ENCODE results near the gene ABCC1.
"Not testable (repeated sequence)": the region's sequence is repeated elsewhere in the genome, so short reads cannot be mapped to it uniquely, and the experiment has no call there.

ABCC1 gene

DNA sequence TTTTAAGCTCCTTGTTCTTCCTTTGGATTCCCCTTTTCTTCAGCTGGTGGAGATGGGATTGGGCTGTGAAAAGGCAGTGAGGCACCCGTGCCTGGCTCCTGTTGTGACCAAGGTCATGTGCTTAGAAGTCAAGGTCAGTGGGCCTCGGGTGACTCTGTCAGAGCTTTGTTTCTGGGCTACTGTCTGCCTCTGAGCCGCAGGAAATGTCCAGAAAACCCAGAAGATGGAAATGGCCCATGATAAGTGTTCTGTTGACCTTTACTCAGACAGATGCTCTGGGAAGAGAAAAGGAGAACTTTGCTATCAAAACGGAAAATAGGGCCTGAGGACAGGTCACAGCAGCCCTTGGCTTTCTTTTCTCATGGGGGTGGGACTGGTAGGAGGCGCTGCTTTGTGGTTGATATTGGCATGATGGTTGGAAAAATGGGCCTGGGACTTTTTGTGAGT is 2.9 kb downstream of the ABCC1 start:
- TF ChIP-seq CTCF (conservative IDR thresholded peaks at IDR 0.05; ENCODE audit: low read length), result no peak
- no peak overlapping the region for H3K4me3 ChIP-seq (ENCODE audit: low read length)
- no peak for DNase-seq (ENCODE audit: low read depth)

- no peak overlapping the region for H3K4me3 ChIP-seq (ENCODE audit: low read length)
These were observed 4.1 kb downstream of the ABCC1 start for GRCh38 chr16:15953477-15953876.

GRCh38 chr16:15953929-15954813 is 4.8 kb downstream of the ABCC1 start:
- no peak for TF ChIP-seq CTCF (conservative IDR thresholded peaks at IDR 0.05; ENCODE audit: low read length)
- DNase-seq (ENCODE audit: low read depth), result no peak
- no peak overlapping the region for H3K4me3 ChIP-seq (ENCODE audit: low read length)

More at GRCh38 chr16:15953477-15953876, 4.1 kb downstream of the ABCC1 start:
- no peak for DNase-seq (ENCODE audit: low read depth)
- no peak for TF ChIP-seq CTCF (conservative IDR thresholded peaks at IDR 0.05; ENCODE audit: low read length)

GRCh38 chr16:15954814-15955151 is 5.4 kb downstream of the ABCC1 start:
- TF ChIP-seq CTCF (conservative IDR thresholded peaks at IDR 0.05; ENCODE audit: low read length), result no peak
- H3K4me3 ChIP-seq (ENCODE audit: low read length), result no peak overlapping the region
- peak; percentile 55 for DNase-seq (ENCODE audit: low read depth)

- no peak overlapping the region for H3K4me3 ChIP-seq (ENCODE audit: low read length)
- no peak for TF ChIP-seq CTCF (conservative IDR thresholded peaks at IDR 0.05; ENCODE audit: low read length)
- DNase-seq (ENCODE audit: low read depth), result no peak
These were observed 6.0 kb downstream of the ABCC1 start for GRCh38 chr16:15955425-15955824.

GRCh38 chr16:15956106-15956505 is 6.7 kb downstream of the ABCC1 start:
- not testable (repeated sequence) for DNase-seq (ENCODE audit: low read depth); H3K4me3 ChIP-seq (ENCODE audit: low read length)

DNA sequence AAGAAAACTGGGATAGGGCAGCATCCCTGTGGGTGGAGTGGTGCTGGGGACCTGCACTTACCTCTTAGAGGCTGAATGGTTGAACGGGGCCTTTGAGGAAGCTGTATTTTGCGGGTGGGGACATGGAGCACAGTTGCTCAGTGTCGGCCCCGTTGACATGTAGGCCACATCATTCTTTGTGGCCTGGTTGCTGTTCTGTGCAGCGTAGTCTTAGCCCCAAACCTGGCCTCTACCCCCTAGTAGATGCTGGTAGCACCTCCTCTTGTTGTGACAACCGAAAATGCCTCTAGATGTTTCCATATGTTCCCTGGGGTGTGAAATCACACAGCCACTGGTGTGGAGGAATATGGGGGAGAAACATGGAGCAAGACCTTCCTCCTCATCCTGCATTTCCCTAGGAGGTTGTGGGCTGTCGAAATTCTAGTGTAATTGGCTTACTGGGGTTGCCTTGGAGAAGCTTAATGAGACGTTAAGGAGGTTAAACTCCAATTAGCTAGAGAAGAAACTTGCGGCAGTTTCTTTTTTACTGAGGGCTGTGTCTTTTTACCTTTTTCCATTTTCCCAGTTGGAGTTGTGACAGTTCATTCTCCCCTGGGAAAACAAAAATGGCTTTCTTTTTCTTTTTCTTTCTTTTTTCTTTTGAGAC is 9.4 kb downstream of the ABCC1 start:
- no peak for TF ChIP-seq CTCF (conservative IDR thresholded peaks at IDR 0.05; ENCODE audit: low read length)
- no peak overlapping the region for H3K4me3 ChIP-seq (ENCODE audit: low read length)
- no peak for DNase-seq (ENCODE audit: low read depth)

Data from AG10803 (cell line).